ENCODE results near the gene ATP6V1B1. TPM values are rescaled to one million over a fixed set of nuclear protein-coding genes. Genes with fewer than 3 reads are reported as not detected.

ATP6V1B1 gene
- total and polyA plus RNA-seq, 2 of the 13 experiments (the other 11 are each of a cell fraction or from before 2014, with no cell fraction given): 0.58 to 1.6 TPM

GRCh38 chr2:70994699-70995425 lies 59.2 kb downstream of the ATP6V1B1 start, which contains the start of gene TEX261 (continued):
- peak; percentile 31; the same call in 1 of the 2 replicates for TF ChIP-seq BCL3 (CRISPR knock-in tag; IDR thresholded peaks at IDR 0.05)
- peak; percentile 66 for TF ChIP-seq ELF3 (CRISPR knock-in tag; IDR thresholded peaks at IDR 0.05)
- no peak; the same call in 1 of the 2 replicates for TF ChIP-seq MYNN (CRISPR knock-in tag; IDR thresholded peaks at IDR 0.05; ENCODE audit: low read depth)
- TF ChIP-seq DNMT3B (CRISPR knock-in tag; conservative IDR thresholded peaks at IDR 0.05): 0 out of 2 replicates have a peak, but pooled peaks have one; percentile 27
- TF ChIP-seq ZNF225 (CRISPR knock-in tag; IDR thresholded peaks at IDR 0.05): 0 out of 2 replicates have a peak, but pooled peaks have one; percentile 49
- TF ChIP-seq RXRB (CRISPR knock-in tag; IDR thresholded peaks at IDR 0.05; ENCODE audit: borderline replicate concordance): peak; percentile 38; the same call in 1 of the 2 replicates
- no peak for TF ChIP-seq ZSCAN22 (CRISPR knock-in tag; IDR thresholded peaks at IDR 0.05)
- no peak for TF ChIP-seq MTA3 (CRISPR knock-in tag; IDR thresholded peaks at IDR 0.05)
- TF ChIP-seq HDAC2 (CRISPR knock-in tag; IDR thresholded peaks at IDR 0.05): peak; percentile 41
- TF ChIP-seq TP53 (CRISPR knock-in tag; conservative IDR thresholded peaks at IDR 0.05): no peak; the same call in 1 of the 2 replicates
- peak; percentile 75 for TF ChIP-seq ZEB1 (IDR thresholded peaks at IDR 0.05; ENCODE audit: insufficient replicate concordance, low read depth)
- peak; percentile 24; the same call in 1 of the 2 replicates for TF ChIP-seq ZNF333 (CRISPR knock-in tag; IDR thresholded peaks at IDR 0.05; ENCODE audit: borderline replicate concordance)
- TF ChIP-seq PHB2 (IDR thresholded peaks at IDR 0.05; ENCODE audit: partially characterized antibody): no peak
- no peak for TF ChIP-seq HNF1A (IDR thresholded peaks at IDR 0.05; ENCODE audit: low read depth)
- TF ChIP-seq HNF1A (CRISPR knock-in tag; IDR thresholded peaks at IDR 0.05; ENCODE audit: borderline replicate concordance): peak; percentile 35; the same call in 1 of the 2 replicates
- TF ChIP-seq PTBP1 (IDR thresholded peaks at IDR 0.05; ENCODE audit: low read depth, low read length, poor library complexity, severe bottlenecking): no peak
- no peak for TF ChIP-seq ZBTB42 (CRISPR knock-in tag; IDR thresholded peaks at IDR 0.05)
- no peak for TF ChIP-seq THYN1 (CRISPR knock-in tag; IDR thresholded peaks at IDR 0.05; ENCODE audit: borderline replicate concordance, low read depth)
- TF ChIP-seq BHLHE40 (IDR thresholded peaks at IDR 0.05; ENCODE audit: low read length): 0 out of 2 replicates have a peak, but pooled peaks have one; percentile 33
- TF ChIP-seq ZNF264 (CRISPR knock-in tag; IDR thresholded peaks at IDR 0.05): no peak
- TF ChIP-seq ZFP62 (CRISPR knock-in tag; IDR thresholded peaks at IDR 0.05): peak; percentile 44; the same call in 1 of the 2 replicates
- no peak; the same call in 1 of the 2 replicates for TF ChIP-seq ZFP82 (CRISPR knock-in tag; IDR thresholded peaks at IDR 0.05; ENCODE audit: borderline replicate concordance)
- TF ChIP-seq CCDC6 (CRISPR knock-in tag; IDR thresholded peaks at IDR 0.05): peak; percentile 70; the same call in 1 of the 2 replicates
- peak; percentile 37; the same call in 1 of the 2 replicates for TF ChIP-seq TFDP2 (CRISPR knock-in tag; IDR thresholded peaks at IDR 0.05)

Measured in HepG2 (cell line).